Stimulated activated CD8-positive, alpha-beta memory T cell treated with anti-CD3 and anti-CD28 coated beads, Interleukin-4, amount 100 ng/mL, for 4 hours (primary cell): Measurements from ENCODE around the gene LIG4.
"Not testable (repeated sequence)": the region's sequence is repeated elsewhere in the genome, so short reads cannot be mapped to it uniquely, and the experiment has no call there.

ENCODE experiments used
- DNase-seq, 2 donors: peaks; one replicate each; pipeline ENCODE4 v3.0.0-alpha.2; 2020; ENCODE audit warnings: low read depth in 2 of 2, low spot score in 1 of 2

Gene LIG4

DNA sequence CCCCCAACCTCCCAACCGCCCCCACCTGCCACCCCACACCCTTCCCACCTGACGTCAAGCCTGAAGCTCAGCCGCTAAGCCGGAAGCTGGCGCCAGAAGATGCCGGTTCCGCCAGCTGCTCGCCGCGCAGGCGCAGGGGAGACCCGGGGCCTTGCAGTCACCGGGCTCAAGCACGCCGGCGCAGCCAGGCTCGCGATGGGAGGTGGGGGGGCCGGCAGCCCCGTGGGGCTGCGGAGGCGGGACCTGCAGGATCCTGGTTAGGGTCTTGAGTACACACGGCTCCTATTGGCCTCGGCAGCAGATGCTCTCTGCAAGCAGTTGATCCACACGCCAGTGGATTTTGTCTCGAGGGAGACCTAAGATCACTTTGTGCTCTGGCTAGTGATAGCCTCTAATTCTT lies at the start of gene LIG4:
LIG4 (minus strand) TSS at position 101 of the 400 bp plus-strand sequence. CDS start 4,268 bp downstream, outside the sequence.
- peak; percentile 72 to 87 for DNase-seq

DNA sequence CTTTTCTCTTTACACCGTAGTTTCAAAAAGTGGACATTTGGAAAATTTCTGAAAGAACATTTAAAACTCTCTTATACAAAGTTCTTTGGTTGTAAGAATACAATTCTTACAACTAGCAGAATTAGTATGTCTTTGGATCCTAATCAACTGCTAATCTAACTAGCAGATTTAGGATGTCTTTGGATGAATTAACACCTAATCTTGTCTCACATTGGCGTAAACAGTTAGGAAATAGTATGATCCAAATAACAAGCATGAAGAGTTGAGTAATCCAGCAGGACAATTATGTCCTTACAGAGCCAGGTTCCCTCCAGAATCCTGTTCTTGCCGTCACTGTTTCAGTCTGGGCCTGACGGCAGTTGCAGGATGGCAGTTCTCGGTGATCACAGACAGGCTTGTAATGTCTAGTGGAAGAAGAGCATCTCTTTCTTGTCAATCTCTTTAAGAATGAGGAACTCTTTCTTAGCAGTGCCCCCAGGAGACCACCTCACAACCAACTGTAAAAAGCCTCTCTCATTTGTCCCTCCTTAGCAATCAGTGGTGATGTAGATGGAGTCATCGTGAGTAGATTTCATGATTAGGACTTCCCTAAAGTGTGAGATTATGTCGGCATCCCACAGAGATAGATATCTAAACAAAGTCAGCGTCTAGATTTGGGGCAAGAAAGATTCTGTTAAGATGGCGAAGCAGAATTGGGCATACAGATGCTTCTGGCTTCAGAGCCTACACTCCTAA lies 48.5 kb upstream of the LIG4 start:
- DNase-seq: no peak

GRCh38 chr13:108257248-108257647 lies 41.9 kb upstream of the LIG4 start:
- DNase-seq: no peak

GRCh38 chr13:108249150-108249549 lies 33.8 kb upstream of the LIG4 start:
- DNase-seq: no peak

GRCh38 chr13:108230377-108230776 lies 15.0 kb upstream of the LIG4 start:
- DNase-seq: no peak

- no peak for DNase-seq
Observed at GRCh38 chr13:108227651-108228272, 12.4 kb upstream of the LIG4 start.

- DNase-seq: no peak
Observed at GRCh38 chr13:108226184-108226583, 10.8 kb upstream of the LIG4 start.

GRCh38 chr13:108225440-108225839 lies 10.1 kb upstream of the LIG4 start:
- no peak for DNase-seq

DNA sequence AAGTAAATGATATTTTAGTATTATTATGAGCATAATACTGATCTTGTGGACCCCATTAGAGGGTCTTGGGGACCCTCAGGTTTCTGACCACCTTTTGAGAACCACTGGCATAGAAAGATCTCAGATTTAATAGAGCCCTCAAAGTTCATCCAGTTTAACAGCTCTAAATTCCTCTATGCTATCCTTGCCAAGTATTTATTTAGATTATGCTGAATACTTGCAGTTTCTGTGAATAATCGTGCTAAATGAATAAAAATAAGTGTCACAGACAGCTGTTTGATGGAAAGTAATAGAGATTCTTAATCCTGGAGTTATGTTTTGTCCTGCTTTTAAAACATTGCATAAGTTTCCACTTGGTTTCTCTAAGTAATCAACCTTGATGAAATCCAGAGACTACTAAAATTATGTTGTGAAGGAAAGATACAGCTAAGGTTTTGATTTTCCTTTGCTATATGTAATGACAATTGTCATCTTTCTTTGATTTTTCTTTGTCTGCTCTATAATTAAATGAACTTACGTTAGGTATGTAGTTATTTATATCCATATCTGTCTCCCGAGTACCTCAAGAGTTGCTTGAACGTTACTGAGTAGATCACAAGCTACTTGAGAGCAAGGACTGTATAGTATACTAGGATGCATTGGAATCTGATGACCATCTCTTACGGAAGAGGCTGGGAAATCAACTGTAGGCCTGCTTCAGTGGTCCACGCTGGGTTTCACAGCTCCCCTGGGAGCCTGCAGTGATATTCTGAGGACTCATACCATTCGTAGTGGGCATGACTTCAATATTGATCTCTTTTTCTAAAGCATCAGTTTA lies 8.6 kb upstream of the LIG4 start:
- no peak for DNase-seq

DNA sequence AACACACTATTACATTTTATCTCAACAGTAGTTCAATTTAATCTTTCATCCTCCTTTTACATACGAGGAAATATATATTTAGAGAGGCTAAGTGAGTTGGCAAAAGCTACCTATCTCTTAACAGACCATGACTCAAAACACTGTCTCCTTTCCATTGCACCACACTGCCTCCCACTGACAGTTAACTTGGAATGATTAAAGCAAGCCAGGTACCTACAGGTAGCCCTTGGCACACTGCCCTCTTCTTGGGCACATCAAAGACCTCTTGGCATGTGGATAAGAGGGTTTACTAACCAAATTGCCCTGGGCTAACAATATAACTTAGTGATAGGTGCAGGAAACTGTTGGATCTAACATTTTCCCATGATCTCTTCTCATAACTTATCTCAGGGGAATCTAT lies 4.7 kb upstream of the LIG4 start:
- no peak for DNase-seq

- peak; percentile 76 to 79 for DNase-seq
Observed at GRCh38 chr13:108218044-108218974, 3.0 kb upstream of the LIG4 start, which contains the start of gene ABHD13. TSS of gene ABHD13 (plus strand) at chr13:108218392. CDS start at chr13:108229219, 10,827 bp downstream.

GRCh38 chr13:108217307-108218043 lies 2.1 kb upstream of the LIG4 start:
- not testable (repeated sequence) for DNase-seq

GRCh38 chr13:108214441-108215271 lies 680 bp downstream of the LIG4 start:
- DNase-seq: no peak

- DNase-seq: no peak
Observed at GRCh38 chr13:108213946-108214345, 1.4 kb downstream of the LIG4 start.

DNA sequence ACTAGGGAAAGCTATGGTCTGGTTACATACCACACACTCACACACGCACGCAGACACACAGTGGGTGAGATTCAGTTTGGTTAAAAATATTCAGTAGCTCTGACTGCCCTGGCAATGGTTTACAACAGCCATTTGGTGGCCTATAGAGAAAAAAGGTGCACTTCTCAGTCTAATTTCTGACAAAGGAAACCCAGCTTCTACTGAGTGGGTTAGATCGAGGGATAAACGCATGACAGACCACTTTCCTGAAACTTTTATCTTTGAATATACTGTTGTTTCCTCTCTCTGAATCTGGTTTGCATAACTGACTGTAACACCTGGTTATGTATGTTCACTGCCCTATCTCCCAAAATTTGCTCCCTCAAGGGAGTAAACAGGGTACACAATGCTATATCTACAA lies 2.5 kb downstream of the LIG4 start:
- DNase-seq: no peak

GRCh38 chr13:108210551-108210950 lies 4.8 kb downstream of the LIG4 start:
- no peak for DNase-seq

- DNase-seq: no peak
Observed at GRCh38 chr13:108200781-108201398, 14.4 kb downstream of the LIG4 start.

DNA sequence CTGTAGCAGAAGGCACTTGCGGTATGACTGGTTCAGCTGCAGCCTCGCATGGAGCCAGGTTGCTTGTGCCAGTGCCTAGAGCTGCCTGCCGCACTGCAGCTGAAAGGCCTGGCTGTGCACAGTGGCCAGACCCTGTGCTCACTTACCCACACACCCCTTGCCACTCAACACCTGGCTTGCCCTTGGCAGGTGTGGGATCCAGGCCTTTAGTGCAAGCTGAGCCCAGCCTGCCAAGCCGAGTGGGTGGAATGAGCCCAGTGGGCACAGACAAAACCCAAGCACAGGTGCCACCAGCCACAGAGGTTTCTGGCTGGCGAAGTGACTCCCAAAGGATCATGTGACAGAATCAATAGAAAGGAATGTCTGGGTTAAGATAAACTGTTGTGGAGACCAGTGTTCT lies 19.5 kb downstream of the LIG4 start:
- DNase-seq: no peak

- no peak for DNase-seq
Observed at GRCh38 chr13:108195146-108195545, 20.2 kb downstream of the LIG4 start.
